TTC549 (cell line): Measurements from ENCODE around the gene MROH9.

Experiments
- FAIRE-seq: peaks from 2 replicates; lab custom pipeline; 2012; peaks lifted over from hg19 to GRCh38; lab: Jason Lieb, UNC

Gene MROH9

GRCh38 chr1:170970256-170970655 is 34.9 kb downstream of the MROH9 start:
- FAIRE-seq: no peak

- FAIRE-seq: no peak
These were observed 43.1 kb downstream of the MROH9 start for GRCh38 chr1:170978371-170978910.

GRCh38 chr1:170985406-170985805 is 50.1 kb downstream of the MROH9 start:
- FAIRE-seq: no peak

GRCh38 chr1:170986901-170987300 is 51.6 kb downstream of the MROH9 start:
- no peak for FAIRE-seq

GRCh38 chr1:170987424-170987823 is 52.1 kb downstream of the MROH9 start:
- FAIRE-seq: no peak

DNA sequence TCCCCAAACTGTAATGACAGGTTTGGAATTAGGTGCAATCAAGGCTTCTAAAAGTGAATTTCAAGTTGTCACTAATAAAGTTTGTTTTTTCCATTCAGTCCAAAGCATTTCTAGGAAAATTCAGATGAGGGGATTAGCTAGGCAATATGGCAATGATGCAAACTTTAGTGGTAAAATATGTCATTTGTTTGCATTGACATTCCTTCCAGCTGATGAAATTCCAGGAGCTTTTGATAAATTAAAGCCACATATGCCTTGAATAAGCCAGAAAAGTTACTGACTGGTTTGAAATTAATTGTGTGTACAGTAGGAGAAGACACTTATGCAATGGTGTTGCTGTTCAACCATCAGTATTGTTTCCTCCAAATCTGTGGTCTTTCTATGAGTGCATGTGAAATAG is 57.8 kb downstream of the MROH9 start:
- no peak for FAIRE-seq

DNA sequence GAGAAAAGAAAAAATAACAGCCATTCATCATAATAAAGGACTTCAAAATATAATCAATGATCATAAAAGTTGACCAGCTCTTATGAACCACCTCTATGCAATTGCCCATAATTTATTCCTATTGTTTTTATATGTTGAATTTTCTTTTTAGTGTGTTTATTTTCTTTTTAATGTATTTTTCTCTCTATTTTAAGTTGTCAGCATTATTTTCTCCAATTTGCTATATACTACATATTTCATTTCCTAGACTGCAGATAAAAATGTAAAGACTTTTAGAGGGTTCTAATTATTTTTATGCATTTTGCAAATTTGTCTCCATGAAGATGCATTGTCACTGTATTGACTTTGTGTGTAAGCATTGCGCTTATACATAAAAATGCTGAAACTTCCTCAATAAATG is 58.4 kb downstream of the MROH9 start:
- FAIRE-seq: peak; percentile 66

DNA sequence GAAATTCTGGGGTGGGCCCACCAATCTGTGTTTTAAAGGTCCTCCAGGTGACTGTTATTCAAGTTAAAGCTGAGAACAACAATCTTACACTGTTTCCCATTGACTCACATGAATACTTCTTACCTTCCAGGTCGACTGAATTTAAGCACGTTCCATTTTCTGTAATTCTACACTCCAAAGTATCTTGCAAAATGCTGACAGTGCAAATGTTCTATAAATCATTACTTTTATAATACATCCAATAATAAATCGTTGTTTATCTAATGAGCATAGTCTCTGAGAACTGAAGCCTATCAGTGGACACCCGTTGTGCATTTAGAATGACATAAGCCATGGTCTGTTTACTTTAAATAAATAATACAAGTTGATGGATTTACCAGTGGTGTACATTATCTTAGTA is 79.5 kb downstream of the MROH9 start:
- FAIRE-seq: no peak

- FAIRE-seq: no peak
These were observed 82.1 kb downstream of the MROH9 start for GRCh38 chr1:171017426-171017825.

- FAIRE-seq: no peak
These were observed 84.6 kb downstream of the MROH9 start for GRCh38 chr1:171019971-171020370.

DNA sequence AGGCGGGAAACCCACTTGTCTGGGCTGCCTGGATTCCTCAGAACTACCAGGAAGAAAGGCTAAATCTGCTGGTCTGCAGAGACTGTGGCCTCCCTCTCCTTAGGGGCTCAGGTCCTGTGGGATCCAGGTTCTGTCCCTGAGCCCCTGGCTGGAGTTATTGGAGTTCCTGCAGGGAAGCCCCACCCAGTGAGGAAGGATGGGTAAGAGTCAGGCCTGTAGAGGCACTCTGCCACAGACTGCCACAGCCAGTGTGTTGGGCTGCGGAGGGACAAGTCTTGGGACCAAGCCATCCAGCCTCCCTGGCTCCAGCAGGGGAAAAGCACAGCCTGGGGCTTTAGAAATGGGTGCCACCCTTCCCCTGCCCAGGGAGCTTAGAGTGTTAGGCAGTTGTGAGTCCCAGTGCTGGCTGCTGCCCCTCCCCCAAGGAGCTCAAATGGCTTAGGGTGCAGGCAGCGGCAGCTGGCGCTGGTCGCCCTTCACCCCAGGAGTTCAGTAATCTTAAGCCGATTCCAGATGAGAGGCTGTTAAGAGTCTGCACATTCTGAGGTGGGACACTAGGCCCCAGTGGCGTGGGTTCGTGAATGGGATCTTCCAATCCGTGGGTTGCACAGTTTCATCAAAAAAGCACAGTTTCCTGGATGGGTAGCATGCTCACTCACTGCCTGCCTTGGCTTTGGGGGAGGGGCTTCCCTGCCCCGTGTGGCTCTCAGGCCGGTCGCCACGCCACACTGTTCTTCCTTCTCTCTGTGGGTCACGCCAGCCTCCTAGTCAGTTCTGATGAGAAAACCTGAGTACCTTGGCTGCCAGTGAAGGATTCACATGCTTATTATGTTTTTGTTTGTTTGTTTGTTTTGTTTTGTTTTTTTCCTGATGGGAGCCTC is 97.7 kb downstream of the MROH9 start:
- no peak for FAIRE-seq

- FAIRE-seq: peak; percentile 11
These were observed 102.3 kb downstream of the MROH9 start for GRCh38 chr1:171037626-171038025.

- FAIRE-seq: no peak
These were observed 103.0 kb downstream of the MROH9 start for GRCh38 chr1:171038284-171038683.

GRCh38 chr1:171048014-171048413 is 112.7 kb downstream of the MROH9 start:
- no peak for FAIRE-seq

DNA sequence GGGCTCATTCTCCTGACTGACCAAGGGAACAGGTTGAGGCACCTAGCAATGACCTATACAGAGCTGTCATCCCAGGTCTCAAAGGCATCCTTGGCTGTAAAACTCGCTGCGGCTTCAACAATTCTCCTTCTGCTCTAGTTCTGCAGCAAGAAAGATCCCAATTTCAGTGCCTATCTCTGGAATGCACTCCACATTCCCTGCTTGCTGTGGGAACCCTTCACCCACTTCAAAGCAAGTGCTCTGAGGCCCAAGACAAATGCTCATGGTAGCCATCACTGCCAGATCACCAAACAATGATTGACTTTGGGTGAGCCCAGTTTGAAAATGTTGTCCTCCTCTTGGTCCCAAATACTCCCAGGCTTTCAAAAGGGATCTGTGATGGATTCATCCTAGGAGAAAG is 117.6 kb downstream of the MROH9 start:
- FAIRE-seq: no peak

GRCh38 chr1:171055966-171056643 is 120.8 kb downstream of the MROH9 start:
- no peak for FAIRE-seq

DNA sequence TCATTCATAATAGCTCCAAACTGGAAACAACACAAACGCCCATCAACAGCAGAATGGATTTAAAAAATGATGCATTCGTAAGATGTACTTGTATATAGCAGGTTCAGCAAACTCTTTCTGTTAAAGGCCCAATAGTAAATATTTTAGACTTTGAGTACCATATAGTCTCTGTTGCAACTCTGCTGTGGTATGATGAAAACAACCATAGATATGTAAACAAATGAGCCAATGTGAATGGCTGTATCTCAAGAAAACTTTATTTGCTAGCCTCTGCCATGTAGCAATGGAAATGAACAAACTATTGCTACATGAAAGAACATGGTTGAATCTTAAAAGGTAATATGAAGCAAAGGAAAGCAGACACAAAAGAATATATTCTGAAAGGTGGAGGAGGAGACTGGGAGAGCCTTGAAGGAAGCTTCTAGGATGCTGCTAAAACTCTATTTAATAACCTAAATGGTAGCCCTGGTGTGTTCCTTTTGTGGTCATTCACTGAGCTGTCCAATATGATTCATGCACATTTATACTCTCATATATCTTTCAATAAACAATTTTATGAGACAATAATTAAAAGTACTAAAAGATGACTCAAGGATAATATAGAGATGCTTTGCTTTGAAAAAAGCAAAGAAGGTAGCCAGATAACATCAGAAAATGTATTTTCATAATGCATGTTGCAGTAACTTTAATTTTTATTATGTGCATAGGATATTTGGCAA is 126.2 kb downstream of the MROH9 start:
- FAIRE-seq: no peak

- no peak for FAIRE-seq
These were observed 127.6 kb downstream of the MROH9 start for GRCh38 chr1:171062902-171063301.

DNA sequence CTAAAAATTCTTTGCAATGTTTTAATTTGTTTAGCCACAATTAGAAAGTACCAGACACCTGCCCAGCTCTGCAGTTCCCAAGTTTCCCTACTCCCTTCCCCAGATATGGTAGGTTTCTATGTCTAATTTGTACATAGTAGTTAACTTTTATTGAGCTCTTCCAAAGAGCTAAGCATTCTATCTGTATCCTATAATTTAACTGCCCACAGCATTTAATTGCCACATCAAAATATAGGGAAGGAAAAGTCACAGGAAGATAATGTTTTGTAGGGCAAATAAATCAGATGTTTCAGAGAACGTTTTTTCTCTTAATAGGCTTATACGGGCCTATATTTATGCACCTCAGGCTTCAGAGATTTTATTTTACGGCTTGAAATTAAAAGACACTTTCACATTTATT is 139.7 kb downstream of the MROH9 start:
- FAIRE-seq: no peak

DNA sequence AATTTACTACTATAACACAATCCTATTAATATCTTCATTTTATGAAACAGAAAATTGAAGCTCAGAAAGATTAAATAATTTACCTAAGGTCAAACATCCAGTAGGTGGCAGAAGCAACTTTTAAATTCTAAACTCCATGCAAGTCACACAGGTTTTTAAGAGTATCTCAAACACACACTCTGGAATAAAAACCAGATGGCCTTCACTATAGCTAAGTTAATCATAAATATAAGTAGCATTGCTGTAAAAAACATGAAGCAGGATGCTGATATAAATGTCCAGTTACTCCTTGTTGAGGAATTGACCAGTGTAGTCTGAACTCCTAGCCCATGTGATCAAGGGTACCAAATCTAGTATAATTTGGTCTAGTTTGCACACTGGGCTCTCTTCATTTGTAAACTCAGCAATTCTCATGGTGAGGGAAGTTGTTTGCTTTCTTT is 146.0 kb downstream of the MROH9 start:
- peak; percentile 96 for FAIRE-seq

GRCh38 chr1:171081763-171082201 is 146.4 kb downstream of the MROH9 start:
- no peak for FAIRE-seq

DNA sequence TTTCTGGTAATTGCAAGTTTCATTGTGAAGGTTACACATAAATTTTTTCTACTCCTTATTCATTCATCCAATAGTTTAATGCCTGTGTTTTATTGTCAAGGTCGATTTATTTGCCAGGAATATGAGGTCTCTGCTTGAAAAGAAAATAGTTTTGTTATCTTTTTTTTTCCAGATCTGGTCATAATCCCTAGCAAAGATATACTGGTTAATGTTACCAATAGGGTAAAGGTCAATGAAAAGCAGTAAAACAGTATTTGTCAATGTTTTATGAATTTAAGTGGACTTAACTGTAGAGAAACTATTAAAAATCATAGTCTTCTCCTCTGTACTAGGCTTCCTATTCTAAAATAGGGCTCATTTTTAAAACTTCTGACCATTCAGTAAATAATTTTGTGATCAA is 147.3 kb downstream of the MROH9 start:
- FAIRE-seq: no peak

DNA sequence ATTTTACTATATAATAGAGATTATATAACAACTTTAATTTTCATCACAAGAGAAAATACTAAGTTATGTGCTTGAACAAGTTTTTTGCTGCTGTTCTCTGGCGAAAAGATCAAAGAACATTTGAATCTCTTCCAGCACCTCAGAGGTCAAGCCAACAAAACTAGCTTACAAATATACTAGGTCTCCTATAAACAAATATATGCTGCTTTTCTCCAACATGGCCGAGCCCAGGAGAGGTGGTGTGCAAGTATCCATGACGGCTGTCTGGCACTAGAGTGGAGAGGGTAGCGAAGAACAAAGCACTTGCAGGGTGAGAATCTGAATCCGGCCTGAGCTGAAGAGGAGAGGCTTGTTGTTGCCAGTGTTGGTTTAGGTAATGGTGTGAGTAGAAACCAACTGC is 147.9 kb downstream of the MROH9 start:
- no peak for FAIRE-seq
